ENCODE data around the gene SLC44A4.
"Not testable (repeated sequence)": the region's sequence is repeated elsewhere in the genome, so short reads cannot be mapped to it uniquely, and the experiment has no call there.

SLC44A4 gene

DNA sequence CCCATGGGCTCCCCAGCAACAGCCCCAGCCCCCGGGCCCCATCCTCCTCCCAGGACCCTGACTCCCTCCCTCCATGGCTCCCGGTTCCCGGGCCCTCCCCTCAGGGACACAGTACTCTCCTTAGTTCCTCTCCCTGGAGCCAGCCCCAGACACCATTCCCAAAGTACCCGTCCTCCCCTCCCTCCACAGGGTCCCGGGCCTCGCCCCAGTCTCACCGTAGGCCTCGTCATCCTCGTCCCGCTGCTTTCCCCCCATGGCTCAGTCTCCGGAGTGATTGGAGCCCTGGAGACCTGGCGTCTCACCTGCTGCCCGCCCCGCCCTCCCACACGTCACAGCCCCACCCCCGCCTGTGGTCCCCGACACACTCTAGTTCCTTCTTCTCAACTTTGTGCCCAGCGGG, at the start of gene SLC44A4:
Gene SLC44A4 (minus strand): TSS at position 272 of the 400 bp plus-strand sequence. CDS start 17 bp downstream, at position 255.
- no peak for DNase-seq

DNA sequence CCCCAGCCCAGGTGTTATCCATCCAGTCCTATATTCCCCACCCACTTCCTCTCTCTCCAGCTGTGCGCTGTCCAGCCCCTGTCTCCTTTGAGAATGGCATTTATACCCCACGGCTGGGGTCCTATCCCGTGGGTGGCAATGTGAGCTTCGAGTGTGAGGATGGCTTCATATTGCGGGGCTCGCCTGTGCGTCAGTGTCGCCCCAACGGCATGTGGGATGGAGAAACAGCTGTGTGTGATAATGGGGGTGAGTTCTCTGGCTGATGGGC, 49.8 kb upstream of the SLC44A4 start:
- DNase-seq: no peak

DNA sequence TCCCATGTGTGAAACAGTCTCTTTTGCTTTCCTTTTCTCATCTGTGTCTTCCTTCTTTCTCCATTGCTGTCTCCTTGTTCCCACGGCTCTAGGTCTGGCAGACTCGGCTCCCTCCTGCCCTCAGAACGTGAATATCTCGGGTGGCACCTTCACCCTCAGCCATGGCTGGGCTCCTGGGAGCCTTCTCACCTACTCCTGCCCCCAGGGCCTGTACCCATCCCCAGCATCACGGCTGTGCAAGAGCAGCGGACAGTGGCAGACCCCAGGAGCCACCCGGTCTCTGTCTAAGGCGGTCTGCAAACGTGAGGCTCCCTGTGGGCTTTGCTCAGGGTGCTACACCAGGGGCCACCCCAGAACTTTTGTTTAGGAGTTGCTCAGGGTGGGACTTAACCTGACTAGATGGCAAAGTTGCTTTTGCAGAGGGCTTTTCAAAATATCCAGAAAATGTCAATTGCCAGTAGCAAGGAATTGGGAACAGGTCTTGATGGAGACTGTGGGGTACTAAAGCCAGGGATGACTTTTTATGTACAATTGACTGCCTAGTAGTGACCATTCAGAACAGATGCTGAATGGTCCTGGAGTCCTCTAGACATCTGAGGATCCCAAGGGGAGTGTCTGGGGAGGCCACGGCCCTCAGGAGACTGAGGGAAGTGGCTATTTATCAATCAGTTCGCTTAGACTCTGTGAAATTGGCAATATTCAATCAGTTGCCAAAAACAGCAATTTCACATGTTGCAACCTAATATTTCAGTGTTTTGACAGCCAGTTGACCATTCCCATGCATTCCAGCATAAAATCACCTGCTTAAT, 49.3 kb upstream of the SLC44A4 start:
- no peak for DNase-seq

DNA sequence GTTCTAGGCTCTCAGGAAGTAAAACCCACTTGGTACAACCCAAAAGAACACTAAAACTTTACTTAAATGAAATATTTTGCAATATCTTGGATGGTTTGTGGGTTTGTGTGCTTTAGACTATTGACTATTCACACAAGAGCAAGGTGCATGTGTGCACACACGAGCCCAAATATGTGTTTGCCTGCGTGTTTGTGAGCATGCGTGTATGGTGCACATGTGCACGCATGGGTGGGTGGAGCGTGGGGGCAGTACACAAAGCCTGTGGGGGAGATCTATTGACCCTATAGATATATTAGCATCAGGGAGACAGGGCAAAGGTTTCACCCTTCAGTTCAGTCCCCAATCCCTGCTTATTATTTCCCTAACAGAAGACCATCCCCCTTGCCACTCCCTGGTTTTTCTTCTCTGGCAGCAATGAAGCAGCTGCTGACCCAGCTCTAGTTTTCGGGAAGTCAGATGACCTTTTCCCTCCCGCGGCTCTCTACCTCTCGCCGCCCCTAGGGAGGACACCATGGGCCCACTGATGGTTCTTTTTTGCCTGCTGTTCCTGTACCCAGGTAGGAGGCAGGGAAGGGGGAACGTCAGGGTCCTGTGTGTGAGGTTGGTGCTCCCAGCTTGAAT, 48.6 kb upstream of the SLC44A4 start, which contains the start of gene C2:
Gene C2 (plus strand): TSS at position 476 of the 621 bp plus-strand sequence. CDS start 36 bp downstream, at position 512.
- DNase-seq: no peak

DNA sequence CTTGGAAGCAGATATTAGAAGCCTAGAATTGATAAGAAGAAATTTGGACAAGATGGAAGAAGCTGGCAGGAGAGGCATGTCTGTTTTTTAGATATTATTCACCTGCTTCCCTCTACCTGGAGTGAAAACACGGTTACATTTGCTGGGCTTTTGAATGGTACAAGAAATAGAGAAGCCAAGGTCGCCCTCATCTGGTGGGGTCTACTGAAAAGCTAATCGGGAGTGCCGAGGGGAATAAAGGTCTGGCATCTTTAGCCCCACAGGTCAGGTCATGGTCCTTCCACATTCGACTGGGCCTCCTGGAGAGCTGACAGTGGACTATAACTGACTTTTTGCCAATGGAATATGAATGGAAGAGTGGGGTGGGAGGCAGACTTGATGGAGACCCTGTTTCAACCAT, 44.1 kb upstream of the SLC44A4 start:
- DNase-seq: no peak

DNA sequence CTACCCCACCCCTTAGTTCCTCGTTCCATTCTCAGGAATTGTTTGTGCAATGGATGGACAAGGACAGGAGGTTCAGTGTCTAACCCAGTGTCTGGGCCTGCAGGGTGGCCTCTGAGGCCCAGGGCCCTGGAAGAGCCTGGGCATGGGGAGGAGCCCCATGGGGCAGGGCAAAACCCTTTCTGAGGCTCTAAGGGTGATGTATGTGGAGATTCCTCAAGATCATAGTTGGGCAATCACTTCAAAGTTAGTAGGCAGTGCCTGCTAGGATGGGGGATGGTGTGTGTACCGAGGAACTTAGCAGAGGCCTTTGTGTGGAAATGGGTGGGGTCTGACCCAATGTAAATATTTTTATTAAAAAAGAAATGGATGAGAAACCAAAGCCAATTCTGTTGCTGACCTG, 42.0 kb upstream of the SLC44A4 start:
- no peak for DNase-seq

DNA sequence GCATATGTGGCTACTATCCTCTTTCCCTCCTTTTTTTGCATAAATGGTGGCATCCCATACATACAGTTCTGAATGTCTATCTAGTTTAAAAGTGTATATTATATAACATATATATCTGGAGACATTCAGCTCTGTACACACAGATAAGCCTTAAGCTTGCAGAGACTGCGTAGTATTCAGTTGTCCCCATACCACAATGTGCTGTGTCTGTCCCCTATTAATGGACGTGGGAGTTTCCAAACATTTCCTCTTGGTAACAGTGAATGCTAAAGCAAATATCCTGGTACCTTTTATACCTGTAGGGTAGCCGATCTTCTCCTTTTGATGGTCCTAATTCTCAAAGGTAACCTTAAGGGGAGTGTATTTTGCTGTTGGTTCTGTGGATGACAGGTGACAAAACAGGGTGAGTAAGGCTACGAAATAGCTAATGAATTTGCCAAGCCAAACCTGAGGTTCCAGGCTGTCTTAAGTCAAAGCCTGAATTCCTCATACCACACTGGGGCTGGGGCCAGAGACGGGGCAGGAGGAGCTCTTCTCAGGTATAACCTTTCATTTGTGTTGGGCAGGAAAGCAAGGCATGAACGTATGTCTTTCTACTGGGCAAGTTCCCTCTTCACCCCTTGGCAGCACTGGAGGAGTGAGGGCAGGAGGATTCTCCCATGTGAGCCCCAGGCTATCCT, 41.0 kb upstream of the SLC44A4 start:
- DNase-seq: no peak

DNA sequence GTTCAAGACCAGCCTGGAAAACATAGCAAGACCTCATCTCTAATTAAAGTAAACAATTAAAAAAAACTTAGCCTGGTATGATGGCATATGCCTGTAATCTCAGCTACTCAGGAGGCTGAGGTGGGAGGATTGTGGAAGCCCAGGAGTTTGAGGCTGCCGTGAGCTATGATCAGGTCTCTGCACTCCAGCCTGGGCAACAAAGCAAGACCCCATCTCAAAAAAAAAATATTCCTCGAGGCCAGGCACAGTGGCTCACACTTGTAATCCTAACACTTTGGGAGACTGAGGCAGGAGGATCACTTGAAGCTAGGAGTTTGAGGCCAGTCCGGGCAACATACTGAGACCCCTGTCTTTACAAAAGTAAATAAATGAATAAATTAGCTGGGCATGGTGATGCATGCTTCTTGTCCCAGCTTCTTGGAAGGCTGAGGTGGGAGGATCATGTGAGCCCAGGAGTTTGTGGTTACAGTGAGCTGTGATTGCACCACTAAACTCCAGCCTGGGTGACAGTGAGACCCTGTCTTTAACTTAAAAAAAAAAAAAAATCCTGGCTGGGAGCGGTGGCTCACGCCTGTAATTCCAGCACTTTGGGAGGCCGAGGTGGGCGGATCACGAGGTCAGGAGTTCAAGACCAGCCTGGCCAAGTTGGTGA, 39.4 kb upstream of the SLC44A4 start:
- no peak for DNase-seq

DNA sequence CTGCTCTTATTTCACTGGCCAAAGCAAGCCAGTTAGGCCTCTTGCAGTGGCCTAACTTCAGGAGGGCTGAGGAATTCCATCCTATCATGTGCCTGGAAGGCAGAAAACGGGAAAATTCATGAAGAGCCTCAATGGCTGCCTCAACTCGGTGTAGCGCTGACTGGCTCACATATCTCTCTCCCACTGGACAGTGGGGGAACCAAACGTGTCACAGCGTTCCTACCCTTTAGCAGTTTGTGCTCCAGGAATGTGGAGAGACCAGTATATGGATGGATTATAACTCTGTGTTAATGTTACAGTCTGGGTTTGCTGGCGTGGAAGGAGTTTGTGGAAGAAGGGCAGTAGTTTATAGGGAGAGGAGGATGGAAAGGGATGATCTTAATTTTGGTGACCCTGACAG, 37.0 kb upstream of the SLC44A4 start:
- no peak for DNase-seq

DNA sequence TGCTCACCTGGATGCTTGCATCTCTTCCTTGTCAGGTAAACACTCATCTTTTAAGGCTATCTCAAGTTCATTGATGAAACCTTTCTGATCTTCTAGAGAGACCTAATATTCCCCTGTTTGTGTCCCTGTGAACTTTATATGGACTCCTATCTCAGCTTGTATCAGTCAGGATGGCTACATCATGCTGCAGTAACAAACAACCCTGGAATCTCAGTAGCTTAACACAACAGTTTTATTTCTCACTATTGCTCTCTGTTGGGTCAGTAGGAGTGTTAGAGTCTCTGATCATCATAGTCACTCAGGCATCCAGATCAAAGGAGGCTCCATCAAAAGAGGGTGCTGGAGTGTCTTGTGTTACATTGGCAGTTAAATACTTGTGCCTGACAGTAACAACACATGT, 36.6 kb upstream of the SLC44A4 start:
- DNase-seq: no peak

DNA sequence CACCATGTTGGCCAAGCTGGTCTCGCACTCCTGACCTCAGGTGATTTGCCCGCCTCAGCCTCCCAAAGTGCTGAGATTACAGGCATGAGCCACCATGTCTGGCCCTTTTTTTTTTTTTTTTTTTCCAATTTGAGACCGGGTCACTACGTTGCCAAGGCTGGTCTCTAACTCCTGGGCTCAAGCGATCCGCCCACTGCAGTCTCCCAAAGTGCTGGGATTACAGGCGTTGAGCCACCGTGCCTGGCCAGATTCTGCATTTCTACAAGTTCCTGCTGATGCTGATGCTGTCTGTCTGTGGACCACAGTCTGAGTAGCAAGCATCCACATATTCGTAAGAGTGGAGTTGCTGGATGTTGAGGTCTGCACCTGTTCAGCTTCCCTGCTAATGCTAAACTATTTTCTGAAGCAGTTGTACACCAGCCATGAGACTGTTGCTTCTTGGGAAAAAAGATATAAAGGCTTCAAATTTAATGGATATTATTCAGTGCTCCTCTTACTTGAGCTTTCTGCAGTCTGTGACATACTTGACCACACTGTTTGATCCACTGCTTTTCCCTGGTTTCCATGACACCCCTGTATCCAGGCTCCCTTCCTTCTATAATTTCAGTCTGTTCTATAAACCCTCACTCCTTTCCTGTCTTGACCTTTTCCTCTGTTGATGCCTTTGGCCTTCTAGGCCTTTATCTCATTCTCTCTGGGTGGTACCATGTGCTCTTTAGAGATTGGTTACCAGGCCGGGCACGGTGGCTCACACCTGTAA, 33.2 kb upstream of the SLC44A4 start:
- DNase-seq: no peak

DNA sequence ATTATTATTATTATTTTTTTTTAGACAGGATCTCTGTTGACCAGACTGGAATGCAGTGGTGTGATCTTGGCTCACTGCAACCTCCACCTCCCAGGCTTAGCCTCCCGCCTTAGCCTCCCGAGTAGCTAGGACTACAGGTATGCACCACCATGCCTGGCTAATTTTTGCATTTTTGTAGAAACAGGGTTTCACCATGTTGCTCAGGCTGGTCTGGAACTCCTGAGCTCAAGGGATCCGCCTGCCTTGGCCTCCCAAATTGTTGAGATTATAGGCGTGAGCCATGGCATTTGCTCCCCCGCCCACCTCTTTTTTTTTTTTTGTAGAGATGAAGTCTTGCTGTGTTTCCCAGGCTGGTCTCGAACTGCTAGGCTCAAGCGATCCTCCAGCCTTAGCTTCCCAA, 30.5 kb upstream of the SLC44A4 start:
- not testable (repeated sequence) for DNase-seq

DNA sequence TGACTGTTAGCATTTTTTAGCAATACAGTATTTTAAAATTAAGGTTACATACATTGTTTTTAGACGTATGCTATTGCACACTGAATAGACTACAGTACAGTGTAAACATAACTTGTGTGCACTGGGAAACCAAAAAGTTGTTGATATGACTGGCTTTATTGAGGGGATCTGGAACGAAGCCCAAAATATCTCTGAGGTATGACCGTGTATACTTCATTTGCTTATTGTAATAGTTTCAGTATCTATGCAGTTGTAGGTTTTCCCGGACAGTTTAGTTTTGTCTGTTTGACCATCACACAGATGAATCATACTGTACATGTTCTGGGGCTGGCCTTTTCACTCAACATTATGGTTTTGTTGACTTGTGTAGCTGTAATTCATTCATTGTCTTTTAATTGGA, 30.0 kb upstream of the SLC44A4 start:
- DNase-seq: no peak

DNA sequence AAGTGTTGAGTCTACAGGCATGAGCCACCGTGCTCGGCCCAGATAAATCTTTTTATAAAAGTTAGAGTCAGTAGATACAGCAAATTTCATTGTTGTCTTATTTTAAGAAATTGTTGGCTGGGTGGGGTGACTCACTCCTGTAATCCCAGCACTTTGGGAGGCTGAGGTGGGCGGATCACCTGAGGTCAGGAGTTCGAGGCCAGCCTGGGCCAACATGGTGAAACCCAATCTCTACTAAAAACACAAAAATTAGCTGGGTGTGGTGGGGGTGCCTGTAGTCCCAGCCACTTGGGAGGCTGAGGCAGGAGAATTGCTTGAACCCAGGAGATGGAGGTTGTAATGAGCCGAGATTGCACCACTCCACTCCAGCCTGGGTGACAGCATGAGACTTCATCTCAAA, 29.5 kb upstream of the SLC44A4 start:
- DNase-seq: not testable (repeated sequence)

DNA sequence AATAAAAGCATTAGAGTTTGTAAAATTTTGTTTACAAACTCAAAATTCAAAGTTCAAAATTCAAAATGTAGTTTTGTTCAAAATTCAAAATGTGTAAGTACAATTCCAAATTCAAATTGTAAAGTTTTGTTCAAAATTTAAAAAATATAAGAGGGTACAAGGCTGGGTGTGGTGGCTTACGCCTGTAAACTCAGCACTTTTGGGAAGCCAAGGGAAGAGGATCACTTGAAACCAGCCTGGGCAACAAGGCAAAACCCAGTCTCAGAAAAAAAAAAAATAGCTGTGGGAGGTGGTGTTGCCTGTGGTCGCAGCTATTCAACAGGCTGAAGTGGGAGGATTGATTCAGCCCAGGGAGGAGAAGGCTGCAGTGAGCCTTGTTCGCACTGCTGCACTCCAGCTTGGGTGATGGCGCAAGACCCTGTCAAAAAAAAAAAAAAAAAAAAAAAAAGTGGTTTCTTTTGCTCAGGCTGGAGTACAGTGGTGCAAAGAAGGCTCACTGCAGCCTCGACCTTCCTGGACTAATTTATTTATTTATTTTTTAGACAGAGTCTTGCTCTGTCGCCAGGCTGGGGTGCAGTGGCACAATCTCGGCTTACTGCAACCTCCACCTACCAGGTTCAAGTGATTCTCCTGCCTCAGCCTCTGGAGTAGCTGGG, 28.5 kb upstream of the SLC44A4 start:
- peak; percentile 30 for DNase-seq

DNA sequence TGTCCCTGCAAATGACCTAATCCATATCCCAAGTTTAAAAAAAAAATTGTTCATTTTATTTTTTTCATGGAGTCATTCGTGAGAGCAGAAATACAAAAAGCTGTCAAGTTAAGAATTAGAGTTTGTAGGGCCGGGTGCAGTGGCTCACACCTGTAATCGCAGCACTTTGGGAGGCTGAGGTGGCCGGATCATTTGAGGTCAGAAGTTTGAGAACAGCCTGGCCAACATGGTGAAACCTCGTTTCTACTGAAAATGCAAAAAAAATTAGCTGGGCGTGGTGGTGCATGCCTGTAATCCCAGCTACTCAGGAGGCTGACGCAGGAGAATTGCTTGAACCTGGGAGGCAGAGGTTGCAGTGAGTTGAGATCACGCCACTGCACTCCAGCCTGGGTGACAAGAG, 27.9 kb upstream of the SLC44A4 start:
- not testable (repeated sequence) for DNase-seq

DNA sequence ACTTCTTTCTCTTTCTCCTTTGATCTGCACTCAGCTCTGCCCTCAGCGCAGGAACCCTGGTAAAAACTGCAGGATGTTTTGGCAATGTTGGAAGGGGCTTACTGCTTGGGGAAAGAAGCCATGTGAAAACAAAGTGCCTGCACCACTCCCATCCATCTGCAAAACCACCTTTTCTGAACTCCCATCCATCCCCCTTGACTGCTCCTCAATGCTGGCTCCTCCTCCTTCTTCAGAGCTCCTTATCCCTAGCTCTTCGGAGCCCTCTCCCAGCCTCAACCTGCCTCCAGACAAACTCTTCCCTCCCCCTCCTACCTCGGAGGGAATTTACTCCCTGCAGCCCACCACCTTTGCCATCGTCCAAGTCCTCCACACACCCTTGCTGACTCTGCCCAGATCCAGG, 27.3 kb upstream of the SLC44A4 start:
- DNase-seq: no peak

DNA sequence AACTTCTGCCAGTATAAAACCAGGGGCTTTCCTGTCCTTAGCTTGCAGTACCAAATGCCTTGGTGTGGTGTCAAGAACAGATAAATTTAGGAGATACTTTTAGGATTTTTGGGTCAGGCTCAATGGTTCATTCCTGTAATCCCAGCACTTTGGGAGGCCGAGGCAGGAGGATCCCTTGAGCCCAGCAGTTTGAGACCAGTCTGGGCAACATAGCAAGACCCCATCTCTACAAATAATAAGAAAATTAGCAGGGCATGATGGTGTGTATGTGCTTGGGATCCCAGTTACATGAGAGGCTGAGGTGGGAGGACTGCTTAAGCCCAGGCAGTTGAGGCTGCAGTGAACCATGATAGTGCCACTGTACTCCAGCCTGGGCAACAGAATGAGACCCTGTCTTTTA, 26.2 kb upstream of the SLC44A4 start:
- DNase-seq: no peak

DNA sequence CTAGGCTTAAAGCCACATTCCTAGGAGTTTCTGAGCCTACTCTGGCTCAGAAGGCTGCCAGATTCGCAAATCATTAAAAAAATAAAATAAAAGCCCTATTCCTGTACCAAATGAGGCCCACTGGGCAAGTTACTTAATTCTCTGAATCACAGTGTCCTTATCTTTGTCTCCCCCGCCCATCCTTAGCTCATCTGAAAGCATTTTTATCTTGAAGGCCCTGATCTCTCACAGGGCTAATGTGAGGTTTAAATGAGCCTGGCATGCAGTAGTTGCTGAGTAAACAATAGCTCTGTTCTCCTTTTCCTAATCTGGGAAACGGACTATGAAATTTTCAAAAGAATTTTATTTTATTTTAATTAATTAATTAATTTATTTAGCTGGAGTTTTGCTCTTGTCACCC, 25.2 kb upstream of the SLC44A4 start:
- no peak for DNase-seq

DNA sequence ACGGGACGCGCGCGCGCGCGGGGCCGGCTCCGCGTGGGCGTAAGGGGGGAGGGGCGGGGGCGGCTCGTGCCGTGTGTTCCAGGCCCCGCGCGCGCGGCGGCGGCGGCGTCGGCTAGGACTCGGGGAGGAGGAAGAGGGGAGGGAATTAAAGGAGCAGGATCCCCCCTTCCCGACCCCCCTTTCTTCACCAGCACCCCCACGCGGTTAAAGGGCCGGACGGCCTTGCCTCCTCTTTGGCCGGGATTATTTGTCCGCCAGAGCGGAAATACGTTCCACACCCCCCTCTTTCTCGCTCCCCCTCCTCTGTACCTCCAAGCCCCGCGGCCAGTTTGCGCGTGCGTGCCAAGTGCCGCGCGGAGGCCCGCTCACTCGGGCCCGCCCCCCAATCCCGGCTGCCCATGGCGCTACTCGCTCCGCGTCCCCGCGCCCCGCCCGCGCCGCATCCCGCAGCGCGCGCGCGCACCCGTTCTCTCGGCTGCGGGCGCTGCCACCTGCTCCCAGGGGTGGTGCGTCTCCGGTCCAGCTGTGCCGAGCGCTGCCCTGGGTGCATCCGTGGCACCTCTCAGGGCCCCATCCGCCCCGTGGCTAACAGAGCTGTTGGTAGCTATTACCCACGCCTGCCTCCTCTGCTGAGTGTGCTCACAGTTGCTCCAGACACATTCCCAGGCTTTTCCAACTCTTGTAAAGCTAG, 23.3 kb upstream of the SLC44A4 start, which contains the start of gene ZBTB12:
Gene ZBTB12 (minus strand): TSS at position 134 of the 691 bp plus-strand sequence. CDS start 781 bp downstream, outside the sequence.
- peak; percentile 81 for DNase-seq

DNA sequence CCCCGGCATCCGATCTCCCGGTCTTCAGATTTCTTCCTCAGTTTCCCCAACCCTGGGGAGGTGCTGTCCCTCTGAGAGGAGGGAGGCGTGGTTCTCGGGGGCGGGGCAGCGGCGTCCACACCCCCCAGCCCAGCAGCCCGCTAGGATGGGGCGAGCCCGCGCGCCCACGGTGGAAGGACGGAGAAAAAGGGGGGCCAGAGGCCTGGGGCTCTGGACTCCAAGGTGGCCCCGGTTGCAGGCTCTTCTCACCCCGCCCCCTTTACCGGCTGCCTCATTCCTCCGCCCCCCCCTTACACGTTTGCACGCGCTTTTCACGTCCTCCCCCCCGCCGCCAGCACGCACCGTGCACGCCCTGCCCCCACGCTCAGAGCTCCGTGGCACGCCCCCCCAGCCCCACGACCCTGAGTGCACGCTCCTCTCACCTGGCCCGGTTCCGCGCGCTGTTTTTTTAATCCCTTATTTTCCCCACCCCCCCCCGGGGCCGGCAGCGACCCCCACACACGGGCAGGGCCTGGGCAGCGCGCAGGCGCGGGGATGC, 22.7 kb upstream of the SLC44A4 start:
- DNase-seq: no peak
